GM19238 (cell line): ENCODE results near the gene MOB3A.
A peak's percentile ranks its signal among the peaks of the same experiment; 100 is the strongest.
"Not testable (repeated sequence)": the region's sequence is repeated elsewhere in the genome, so short reads cannot be mapped to it uniquely, and the experiment has no call there.

Experiments
- DNase-seq: peaks from one replicate; pipeline ENCODE4 v3.0.0; 2011; ENCODE audit warnings: low spot score; ENCODE audit not compliant: insufficient read length

The MOB3A gene

GRCh38 chr19:2108251-2109016 lies 12.3 kb upstream of the MOB3A start:
- no peak for DNase-seq

GRCh38 chr19:2103045-2103707 lies 7.0 kb upstream of the MOB3A start:
- no peak for DNase-seq

DNA sequence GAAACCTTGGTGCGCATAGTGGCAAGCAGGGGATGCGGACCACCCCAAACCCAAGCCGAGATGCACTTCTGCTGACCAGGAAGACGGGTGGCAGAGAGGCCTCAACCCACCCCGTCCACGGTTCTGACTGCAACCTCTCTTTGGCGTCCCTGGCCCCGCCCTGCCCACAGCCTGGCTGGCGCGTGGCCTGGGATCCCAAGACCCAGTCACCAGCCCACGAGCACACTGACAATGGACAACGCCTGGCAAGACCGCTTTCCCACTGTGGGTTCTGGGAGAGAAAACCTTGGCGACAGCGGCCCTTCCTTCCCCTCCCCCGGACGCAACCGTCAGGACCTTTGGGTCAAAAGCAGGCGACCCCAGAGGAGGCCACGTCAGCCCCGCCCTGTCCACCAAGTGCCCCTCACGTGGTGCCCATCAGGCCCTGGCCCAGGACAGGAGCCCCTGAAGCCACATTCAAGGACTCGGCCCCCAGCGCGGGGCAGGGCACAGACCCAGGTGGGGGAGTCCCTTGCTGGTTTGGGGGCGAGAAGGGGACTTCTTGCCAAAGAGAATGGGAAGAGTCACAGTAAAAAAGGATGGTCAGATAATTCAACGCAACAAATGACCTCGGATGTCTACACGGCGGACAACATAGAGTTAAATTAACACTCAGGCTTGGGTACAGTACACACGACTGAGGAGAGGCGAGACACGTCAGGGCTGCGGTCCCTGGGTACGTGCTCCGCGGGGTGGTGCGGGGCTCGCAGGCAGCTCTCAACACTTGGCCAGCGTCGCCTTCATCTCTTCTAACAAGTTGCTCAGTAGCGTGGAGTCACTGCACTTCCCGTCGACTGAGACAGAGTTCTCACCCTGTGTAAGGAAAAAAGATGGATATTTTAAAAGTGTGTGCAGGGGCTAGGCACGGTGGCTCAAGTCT lies 5.5 kb upstream of the MOB3A start:
- DNase-seq, result no peak

DNA sequence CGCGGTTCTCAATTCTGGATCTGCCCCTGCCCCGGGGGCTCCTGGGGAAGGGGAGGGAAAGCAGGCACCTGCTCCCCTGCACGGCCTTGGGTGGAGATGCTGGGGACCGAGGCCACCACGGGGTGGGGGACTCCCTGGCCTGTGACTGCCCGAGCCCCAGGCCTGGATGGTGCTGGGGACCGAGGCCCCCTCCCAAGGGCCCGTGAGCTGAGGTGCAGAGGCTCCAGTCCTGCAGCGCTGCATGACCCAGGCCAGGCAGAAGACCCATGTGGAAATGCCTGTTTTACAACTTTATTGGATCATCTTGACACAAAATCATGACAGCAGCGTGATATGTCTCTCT lies 4.6 kb upstream of the MOB3A start:
- DNase-seq, result no peak

- no peak for DNase-seq
Measured at GRCh38 chr19:2099937-2100718, 4.0 kb upstream of the MOB3A start.

- no peak for DNase-seq
Measured at GRCh38 chr19:2099054-2099501, 3.0 kb upstream of the MOB3A start.

DNA sequence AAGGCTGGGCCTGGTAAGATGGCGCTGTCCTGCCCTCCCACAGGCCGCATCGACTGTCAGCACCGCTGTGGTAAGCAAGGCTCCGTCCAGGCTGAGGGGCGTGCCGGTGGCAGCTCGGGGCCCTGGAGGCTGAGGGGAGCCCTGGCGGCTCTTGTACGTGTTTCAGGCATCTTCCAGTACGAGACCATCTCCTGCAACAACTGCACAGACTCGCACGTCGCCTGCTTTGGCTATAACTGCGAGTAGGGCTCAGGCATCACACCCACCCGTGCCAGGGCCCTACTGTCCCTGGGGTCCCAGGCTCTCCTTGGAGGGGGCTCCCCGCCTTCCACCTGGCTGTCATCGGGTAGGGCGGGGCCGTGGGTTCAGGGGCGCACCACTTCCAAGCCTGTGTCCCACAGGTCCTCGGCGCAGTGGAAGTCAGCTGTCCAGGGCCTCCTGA lies 1.8 kb upstream of the MOB3A start:
- no peak for DNase-seq

DNA sequence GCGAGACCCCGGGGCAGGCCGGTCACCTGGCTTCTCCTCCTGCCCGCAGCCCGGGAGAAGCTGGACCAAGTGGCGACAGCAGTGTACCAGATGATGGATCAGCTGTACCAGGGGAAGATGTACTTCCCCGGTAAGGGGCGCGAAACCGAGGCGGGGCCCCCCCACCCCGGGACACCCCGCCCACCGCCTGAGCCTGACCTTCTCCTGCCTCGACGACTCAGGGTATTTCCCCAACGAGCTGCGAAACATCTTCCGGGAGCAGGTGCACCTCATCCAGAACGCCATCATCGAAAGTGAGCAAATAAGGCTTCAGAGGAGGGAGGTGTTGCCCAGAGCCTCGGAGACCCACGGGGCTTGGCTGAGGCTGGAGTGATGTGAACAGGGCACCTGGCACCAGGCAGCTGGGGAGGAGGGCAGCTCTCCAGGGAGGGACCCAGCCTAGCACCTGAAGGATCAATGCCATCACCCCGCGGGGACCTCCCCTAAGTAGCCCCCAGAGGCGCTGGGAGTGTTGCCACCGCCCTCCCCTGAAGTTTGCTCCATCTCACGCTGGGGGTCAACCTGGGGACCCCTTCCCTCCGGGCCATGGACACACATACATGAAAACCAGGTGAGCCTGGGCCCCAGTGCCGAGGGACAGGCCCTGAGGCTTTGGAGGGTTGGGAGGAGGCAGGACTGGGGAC lies 1.2 kb upstream of the MOB3A start:
- no peak for DNase-seq

DNA sequence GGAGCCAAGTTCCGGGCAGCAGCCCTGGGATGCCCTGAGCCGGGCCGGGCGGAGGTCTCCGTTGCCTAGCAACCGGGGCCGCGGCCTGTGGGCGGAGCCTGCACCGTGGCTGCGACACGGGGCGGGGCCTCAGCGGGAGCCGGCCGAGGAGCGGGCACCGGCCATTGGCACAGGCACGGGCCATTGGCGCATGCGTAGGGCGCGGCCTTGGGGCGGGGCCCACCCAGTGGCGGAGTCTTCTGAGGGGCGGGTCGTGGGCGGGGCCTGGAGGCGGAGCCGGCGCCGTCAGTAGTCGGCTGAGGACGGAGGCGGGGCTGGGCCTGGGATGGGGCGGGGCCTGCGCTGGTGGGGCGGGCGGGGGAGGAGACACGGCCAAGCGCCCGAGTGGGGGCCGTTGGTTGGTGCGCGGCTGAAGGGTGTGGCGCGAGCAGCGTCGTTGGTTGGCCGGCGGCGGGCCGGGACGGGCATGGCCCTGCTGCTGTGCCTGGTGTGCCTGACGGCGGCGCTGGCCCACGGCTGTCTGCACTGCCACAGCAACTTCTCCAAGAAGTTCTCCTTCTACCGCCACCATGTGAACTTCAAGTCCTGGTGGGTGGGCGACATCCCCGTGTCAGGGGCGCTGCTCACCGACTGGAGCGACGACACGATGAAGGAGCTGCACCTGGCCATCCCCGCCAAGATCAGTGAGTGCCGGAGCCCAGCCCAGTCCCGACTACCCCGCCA lies 515 bp upstream of the MOB3A start, which contains the start of gene IZUMO4:
IZUMO4 (plus strand) TSS at position 436 of the 723 bp plus-strand sequence; CDS start at position 467, 31 bp downstream.
- peak; percentile 97 for DNase-seq

GRCh38 chr19:2091926-2092525 lies 4.1 kb downstream of the MOB3A start:
- DNase-seq, result not testable (repeated sequence)

GRCh38 chr19:2089727-2090053 lies 6.4 kb downstream of the MOB3A start:
- DNase-seq, result no peak

DNA sequence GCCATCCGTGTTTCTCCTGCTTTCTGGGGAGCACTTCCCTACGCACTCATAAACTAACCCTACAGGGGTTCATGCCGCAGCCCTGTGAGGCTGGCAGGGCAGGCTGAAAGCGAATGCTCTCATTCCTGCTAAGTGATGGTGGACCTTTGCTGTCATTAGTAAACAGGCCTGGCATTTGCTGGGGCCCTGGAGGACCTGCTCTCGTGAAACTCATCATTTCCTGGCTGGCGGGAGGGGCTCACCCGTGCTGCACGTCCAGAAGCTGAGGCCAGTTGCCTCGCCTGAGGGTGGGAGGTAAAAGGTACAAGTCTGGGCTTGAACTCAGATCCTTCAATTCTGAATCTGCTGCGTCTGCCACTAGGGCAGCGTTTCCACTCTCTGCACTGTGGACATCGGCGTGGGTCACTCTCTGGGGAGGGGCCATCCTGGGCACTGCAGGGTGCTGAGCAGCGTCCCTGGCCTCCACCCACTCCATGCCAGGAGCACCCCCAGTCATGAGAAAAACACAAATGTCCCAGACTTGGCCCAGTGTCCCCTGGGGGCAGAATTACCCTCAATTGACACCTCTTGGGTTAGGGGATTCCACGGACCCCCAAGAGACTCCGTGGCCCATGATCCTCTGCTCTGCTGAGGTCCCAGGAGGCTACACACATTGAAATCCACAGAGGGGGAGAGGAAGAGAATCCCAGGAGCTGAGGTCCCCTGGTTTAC lies 7.0 kb downstream of the MOB3A start:
- DNase-seq, result no peak

DNA sequence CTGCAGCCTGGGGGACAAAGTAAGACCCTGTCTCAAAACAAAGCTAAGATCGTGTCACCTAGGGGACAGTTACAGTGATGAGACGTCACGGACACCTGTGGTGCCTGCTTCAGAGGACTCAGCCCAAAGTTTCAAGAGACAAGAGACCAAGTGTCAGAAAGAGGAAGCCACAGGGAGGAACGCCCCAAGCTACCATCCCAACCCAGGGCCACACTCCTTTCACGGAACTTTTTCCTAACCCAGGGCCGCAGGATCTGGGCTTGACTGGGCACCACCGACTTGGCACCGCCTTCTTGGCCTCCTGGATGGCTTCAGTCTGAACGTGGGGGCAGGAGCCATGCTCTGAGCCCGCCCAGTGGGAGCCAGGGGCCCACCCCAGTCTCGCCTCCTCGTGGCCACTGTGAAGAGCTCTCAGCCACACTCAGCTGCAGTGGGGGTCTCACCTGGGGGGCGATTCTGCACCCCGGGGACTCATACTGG lies 8.5 kb downstream of the MOB3A start:
- DNase-seq, result no peak

GRCh38 chr19:2086695-2087620 lies 9.2 kb downstream of the MOB3A start:
- not testable (repeated sequence) for DNase-seq

- peak; percentile 91 for DNase-seq
Measured at GRCh38 chr19:2084993-2085720, 11.0 kb downstream of the MOB3A start.

DNA sequence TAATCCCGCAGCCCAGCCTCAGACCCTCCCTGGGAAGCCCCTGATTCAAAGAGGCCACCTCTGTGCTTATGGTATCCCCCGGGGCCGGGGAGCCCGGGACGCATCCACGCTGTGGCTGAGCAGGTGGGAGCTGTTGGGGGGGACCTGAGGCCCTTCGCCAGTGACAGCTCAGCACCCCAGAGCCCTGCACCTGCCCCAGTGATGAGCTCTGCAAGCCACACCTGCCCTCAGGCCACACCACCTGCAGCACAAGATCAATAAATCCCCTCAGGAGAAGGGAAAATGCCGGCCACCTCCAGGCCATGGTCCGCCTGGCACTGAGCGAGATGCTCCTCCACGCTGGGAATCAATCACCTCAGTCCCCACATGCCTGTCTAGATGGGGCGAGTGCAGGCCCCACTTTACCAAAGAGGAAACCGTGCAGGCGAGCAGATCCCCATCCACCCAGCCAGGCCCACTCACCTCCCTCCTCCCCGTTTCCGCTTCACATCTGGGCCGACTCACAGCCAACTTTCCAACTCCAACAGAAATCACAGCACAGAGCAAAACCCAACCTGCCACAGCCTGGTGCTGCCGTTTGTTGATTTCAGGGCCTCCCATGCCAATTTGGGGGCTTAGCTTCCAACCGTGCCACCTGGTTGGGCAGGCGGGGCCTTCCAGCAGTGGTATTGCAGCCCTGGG lies 12.8 kb downstream of the MOB3A start:
- peak; percentile 76 for DNase-seq
